ENCODE results near the gene NUP133.

GRCh38 chr1:229454056-229454455 is 54.1 kb downstream of the NUP133 start:
- TF ChIP-seq CTCF (IDR thresholded peaks at IDR 0.05 in 4 of 5, conservative IDR thresholded peaks at IDR 0.05 in 1 of 5) (no peak), POLR2A (IDR thresholded peaks at IDR 0.05) (no peak)

Measured in gastrocnemius medialis (tissue), 4 donors.